ENCODE measurements around the gene TBX2.

TBX2 gene

DNA sequence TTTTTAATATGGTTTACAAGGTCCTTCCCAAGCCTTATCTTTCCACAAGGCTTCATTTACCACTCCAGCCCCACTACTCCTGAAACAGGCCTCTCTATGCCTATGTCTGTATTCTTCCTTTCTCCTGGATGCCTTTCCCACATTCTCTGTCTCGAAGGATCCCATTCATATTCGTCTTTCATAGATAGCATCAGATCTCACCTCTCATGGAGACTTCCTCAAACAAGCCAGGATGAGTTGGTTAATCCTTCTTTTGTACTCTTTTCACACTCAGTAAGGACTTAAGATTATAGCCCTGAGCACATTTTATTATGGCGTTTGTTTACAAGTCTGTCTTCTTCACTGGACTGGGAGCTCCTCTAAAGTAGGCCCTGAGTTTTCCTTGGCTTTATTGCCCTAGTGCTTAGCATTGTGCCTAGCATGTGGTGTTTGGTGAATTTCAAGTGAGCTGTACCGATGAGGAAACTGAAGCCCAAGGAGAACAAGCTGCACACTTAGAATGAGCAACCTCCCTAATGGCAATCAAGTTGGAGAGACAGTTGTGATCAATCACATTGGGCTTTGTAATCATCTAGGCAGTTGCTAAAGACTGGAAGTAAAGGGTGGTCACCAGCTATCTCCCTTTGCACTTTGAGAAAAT, 42.6 kb downstream of the TBX2 start:
- DNase-seq (ENCODE audit: low spot score) = no peak
- H3K27ac ChIP-seq = no peak overlapping the region
- TF ChIP-seq, protein P1, sequence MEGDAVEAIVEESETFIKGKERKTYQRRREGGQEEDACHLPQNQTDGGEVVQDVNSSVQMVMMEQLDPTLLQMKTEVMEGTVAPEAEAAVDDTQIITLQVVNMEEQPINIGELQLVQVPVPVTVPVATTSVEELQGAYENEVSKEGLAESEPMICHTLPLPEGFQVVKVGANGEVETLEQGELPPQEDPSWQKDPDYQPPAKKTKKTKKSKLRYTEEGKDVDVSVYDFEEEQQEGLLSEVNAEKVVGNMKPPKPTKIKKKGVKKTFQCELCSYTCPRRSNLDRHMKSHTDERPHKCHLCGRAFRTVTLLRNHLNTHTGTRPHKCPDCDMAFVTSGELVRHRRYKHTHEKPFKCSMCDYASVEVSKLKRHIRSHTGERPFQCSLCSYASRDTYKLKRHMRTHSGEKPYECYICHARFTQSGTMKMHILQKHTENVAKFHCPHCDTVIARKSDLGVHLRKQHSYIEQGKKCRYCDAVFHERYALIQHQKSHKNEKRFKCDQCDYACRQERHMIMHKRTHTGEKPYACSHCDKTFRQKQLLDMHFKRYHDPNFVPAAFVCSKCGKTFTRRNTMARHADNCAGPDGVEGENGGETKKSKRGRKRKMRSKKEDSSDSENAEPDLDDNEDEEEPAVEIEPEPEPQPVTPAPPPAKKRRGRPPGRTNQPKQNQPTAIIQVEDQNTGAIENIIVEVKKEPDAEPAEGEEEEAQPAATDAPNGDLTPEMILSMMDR (conservative IDR thresholded peaks at IDR 0.05; ENCODE audit: low read depth) = no peak
- ChIA-PET CTCF (interaction anchor here (0.7 kb wide), 1 partner anchor 71 kb away, joined by 3 read pairs; no protein-coding TSS in a partner anchor), POLR2A (ENCODE audit: low non-redundant PET) (no interaction called here)

DNA sequence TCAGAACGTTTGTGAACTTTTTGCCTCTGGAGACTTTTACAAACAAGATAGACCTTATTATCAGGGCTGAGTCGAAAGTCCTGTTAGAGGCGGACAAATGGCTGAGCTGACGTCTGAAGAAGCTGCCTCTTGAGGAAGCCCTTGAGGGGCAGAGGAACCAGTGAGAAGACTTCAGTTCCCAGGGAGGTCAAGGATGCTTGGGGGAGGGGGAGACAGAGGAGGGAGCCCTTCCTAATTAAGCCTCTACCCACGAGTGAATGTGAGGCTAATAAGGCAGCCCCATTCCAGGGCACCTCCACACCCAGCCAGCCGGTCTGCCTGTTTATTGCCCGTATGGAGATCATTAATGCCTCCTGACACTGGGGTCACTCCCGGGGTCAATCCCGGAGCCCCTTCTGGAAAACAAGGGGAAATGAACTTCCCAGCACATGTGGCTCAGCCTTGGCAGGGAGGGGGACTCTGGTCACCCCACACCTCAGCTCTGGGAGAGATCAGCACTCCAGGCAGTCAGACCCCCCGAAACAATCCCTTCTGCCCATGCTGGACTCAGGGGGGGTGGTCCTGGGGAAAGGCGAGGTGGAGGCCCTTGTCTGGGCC, 43.3 kb downstream of the TBX2 start:
- TF ChIP-seq, protein P1 (conservative IDR thresholded peaks at IDR 0.05; ENCODE audit: low read depth) = no peak
- POLR2A ChIA-PET (ENCODE audit: low non-redundant PET) = interaction anchor here (0.5 kb wide), 1 partner anchor 15 kb away, joined by 3 read pairs; no protein-coding TSS in a partner anchor
- CTCF ChIA-PET = interaction anchor here (0.6 kb wide), 1 partner anchor 10 kb away, joined by 3 read pairs; no protein-coding TSS in a partner anchor
- no peak for DNase-seq (ENCODE audit: low spot score)
- no peak overlapping the region for H3K27ac ChIP-seq

DNA sequence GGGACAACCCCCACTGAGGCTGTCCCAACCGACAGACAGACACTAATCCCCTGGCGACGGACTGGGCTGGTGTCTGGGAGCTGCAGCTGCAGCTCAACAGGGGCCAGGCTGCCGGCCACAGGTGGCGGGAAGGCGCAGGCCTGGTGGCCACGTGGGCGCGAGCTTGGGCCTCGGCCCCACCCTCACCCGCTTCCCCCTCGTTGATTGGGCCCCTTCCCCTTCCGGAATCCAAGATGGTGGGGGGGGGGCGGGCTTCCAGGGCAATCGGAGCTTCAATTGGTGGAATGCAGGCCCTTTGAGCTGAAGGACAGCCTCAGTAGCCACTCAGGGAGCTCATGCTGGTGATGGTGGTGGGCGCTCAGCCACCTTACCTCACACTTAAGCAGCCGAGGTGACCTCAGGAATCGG, 43.8 kb downstream of the TBX2 start:
- TF ChIP-seq, protein P1 (conservative IDR thresholded peaks at IDR 0.05; ENCODE audit: low read depth) = no peak
- ChIA-PET POLR2A (ENCODE audit: low non-redundant PET) (interaction anchor here (0.5 kb wide), 1 partner anchor 14 kb away, joined by 3 read pairs; no protein-coding TSS in a partner anchor), CTCF (interaction anchor here (0.6 kb wide), 1 partner anchor 10 kb away, joined by 3 read pairs; no protein-coding TSS in a partner anchor)
- H3K27ac ChIP-seq = no peak overlapping the region
- no peak for DNase-seq (ENCODE audit: low spot score)

DNA sequence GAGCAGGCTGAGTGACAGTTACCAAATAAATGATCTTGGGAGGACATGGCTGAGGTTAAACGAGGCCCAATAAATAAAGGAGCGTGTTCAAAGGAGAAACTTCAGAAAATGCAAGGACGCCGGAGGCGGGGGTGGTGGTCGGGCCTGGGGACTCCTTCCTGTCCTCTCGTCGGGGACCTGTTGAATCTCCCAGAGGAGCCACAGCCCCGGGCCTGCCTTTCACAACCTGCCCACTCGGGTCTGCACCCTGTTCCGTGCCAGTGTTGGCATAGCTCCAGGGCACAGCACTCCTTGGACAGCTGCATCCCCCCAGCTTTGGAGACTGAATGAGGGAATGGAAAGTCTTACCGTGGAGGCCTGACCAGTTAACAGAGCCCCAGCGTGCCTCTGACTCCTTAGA, 44.4 kb downstream of the TBX2 start:
- TF ChIP-seq, protein P1 (conservative IDR thresholded peaks at IDR 0.05; ENCODE audit: low read depth) = no peak
- H3K27ac ChIP-seq = no peak overlapping the region
- DNase-seq (ENCODE audit: low spot score) = no peak
- CTCF ChIA-PET = no interaction called here
- POLR2A ChIA-PET (ENCODE audit: low non-redundant PET) = no interaction called here

DNA sequence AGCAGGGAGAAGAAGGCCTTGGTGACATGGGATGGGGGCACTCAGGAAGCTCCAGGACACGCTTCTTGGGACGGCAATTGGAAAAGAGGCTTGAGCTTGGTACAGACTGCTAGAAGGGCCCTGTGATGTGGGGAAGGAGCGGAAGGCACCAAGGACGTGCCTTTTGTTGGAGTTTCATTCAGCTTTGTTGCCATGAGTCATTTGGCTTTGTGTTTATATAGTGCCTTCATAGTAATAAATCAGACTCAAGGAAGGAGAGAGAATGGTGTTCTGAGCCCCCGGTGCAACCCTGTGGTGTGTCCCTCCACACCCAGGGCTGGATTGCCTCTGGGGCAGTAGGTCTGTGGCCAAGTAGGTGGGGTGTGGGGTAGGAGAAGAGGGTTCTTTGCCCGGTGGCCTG, 45.2 kb downstream of the TBX2 start:
- TF ChIP-seq, protein P1 (conservative IDR thresholded peaks at IDR 0.05; ENCODE audit: low read depth) = no peak
- H3K27ac ChIP-seq = no peak overlapping the region
- no peak for DNase-seq (ENCODE audit: low spot score)
- CTCF ChIA-PET = no interaction called here
- POLR2A ChIA-PET (ENCODE audit: low non-redundant PET) = no interaction called here

DNA sequence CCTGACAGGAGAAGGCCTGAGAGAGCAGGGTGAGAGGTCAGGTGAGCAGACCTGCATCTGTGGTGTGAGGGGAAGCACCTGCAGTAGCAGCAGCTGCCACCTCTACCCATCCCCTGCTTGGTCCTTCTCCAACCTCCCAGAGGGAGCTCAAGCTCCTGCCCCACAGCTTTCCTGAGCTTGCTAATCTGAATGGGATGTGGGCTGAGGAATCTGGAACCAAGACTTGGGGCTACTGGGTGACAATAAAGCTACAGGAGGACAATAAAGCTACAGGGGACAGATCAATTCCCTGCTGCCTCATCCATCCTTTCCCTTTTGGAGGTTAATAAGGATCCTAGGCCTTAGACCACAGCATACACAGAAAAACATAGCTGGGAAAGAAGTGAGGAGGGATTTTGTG, 47.7 kb downstream of the TBX2 start:
- no peak overlapping the region for H3K27ac ChIP-seq
- no peak for DNase-seq (ENCODE audit: low spot score)
- TF ChIP-seq, protein P1 (conservative IDR thresholded peaks at IDR 0.05; ENCODE audit: low read depth) = no peak
- POLR2A ChIA-PET (ENCODE audit: low non-redundant PET) = no interaction called here
- CTCF ChIA-PET = no interaction called here
